Measurements from ENCODE around the gene CAPN3.

The CAPN3 gene

GRCh38 chr15:42358141-42358540 is 1.2 kb upstream of the CAPN3 start:
- DNase-seq: no peak

DNA sequence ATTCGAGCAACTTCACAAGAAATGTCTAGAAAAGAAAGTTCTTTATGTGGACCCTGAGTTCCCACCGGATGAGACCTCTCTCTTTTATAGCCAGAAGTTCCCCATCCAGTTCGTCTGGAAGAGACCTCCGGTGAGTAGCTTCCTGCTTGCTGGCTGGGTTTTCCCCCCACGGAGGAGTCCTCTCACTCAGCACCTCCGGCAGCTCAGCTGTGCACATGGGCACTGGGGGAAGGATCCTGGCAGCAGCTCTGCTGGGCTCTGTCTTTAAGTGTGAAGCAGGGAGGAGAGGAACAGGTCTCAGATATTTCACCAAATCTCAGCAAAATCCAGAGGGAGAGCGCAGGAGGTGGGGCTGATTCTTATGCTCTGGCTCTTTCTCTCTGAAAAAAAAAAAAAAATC is 684 bp downstream of the CAPN3 start:
- no peak for DNase-seq

- DNase-seq: no peak
Observed at GRCh38 chr15:42360535-42361112, 1.3 kb downstream of the CAPN3 start.

DNA sequence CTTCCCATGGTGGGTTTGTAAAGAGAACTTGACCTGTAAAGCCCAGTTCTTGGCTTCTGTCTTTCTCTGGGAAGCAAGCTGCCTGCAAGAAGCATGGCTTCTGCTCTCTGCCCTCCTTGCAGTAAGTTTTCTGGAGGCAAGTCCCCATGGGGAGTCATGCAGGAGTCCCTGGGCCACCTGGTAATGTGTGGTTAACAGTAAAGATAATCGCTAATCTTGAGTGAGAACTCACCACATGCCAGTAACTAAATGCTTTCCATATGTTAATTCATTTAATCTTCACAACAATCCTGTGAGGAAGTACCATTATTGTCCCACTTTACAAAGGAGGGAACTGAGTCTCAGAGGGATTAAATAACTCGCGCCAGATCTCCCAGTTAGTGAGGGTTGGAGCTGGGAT is 4.2 kb downstream of the CAPN3 start:
- DNase-seq: no peak

DNA sequence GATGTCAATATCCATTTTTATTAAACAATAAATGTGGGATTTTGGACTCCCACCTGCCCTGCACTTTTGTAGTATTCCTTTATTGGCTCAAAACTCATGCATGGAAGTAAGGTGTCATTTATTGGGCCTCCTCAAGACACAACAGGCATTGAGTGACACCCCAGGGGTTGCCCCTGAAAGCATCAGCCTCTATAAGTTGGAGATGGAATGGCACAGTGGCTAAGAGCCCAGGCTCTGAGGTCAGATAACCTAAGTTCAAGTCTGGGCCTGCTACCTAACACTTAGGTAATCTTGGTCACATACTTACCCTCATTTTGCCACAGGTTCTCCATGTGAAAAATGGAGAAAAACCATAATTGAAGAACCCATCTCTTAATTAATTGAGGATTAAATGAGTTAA is 4.6 kb downstream of the CAPN3 start:
- DNase-seq: no peak

- no peak for DNase-seq
Observed at GRCh38 chr15:42364529-42364928, 5.2 kb downstream of the CAPN3 start.

DNA sequence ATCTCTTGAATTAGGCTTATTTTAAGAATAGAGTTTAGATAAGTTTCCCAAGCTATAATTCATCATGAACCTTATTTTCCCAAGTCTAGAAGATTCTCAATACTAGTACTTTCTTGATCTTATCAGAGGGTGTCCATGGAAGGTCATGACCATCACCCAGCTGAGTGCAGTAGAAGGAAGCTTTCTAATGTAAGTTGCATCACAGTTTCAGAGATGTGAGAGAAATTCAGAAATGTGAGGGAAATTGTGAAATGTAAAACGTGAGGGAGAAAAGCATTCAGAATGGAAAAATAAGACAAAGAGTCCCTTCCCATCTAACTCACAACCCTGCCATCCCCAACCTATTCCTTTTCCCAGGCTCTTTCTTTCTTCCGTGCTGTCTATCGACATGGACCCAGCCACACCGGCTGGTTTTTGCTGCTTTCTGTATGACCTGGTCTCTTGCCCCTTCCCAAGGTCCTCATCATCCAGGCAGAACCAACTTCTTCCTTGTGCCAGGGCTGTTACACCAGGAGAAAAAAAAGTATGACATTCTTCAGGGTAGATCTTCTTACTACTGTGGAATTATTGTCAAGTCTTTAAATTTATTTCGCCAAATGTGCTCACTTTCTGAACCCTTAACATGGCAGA is 6.7 kb downstream of the CAPN3 start:
- DNase-seq: no peak

DNA sequence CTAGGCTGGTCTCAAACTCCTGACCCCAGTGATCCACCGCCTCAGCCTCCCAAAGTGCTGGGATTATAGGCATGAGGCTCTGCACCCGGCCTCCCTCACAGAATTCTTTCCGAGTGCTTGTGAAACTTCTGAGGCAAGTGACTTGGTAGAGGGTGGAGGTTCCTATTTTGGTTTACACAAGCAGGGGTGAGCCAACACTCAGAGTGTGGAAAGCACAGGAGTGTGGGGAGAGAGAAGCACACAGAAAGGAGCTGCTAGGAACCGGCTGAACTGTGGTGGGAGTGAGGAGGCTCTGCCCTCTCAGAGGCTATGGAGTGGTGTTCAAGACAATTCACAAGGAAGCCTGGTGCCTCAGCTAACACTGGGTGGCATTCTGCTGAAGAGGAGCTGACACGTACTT is 7.7 kb downstream of the CAPN3 start:
- DNase-seq: no peak

DNA sequence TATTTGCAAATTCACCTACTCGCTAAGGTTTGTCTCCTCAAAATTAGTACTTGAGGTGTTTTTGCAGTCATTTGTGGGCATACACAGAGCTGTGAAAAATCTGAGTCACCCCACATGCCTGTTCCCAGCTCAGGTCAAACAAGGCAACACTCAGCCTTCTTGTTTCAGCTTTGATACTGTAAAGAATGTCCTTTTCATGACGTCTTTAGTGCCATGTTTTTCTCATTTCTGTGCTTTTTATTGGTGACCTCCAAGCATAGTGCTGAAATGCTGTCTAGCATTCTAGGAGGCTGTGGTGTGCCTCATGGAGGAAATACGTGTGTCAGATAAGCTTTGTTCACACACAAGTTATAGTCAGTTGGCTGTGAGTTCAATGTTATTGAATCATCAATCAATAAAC is 8.8 kb downstream of the CAPN3 start:
- no peak for DNase-seq

- DNase-seq: no peak
Observed at GRCh38 chr15:42371096-42371495, 11.8 kb downstream of the CAPN3 start.

DNA sequence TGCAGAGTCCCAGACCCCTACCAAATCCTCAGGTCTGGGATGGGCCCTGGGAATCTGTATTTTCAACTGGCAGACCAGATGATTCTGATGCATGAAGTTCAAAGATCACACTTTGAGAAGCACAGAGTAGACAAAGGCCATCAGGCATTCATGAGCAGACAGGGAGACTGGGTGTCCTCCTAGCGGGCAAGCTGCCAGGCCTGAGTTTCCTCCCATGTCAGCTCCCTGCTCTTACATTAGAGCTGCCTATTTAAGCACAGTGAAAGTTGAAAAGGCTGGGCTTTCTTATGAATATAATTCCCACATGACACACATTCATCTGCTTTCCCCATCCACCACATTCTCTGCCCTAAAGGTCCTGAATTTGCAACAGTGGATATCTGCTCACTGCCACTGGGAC is 14.0 kb downstream of the CAPN3 start:
- no peak for DNase-seq

DNA sequence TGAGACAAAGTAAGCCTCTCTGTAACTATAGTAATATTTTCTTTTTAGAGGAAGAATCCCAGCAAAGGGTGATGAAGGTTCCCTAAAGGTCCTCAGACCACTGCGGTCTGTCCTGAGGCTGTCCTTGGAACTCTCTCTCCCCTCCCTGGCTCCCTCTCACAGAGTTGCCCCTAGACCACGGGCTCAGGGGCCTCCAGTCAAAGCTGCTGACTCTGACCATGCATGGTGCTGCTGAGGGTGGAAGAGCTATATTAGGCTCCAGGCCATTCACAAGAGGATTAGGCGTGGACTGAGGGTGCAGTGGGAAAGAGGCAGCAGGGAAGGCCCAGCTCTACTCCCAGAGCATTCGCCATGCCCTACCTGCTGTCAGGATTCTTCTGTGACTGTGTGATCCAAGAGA is 14.6 kb downstream of the CAPN3 start:
- no peak for DNase-seq

GRCh38 chr15:42374810-42375209 is 15.5 kb downstream of the CAPN3 start:
- no peak for DNase-seq

DNA sequence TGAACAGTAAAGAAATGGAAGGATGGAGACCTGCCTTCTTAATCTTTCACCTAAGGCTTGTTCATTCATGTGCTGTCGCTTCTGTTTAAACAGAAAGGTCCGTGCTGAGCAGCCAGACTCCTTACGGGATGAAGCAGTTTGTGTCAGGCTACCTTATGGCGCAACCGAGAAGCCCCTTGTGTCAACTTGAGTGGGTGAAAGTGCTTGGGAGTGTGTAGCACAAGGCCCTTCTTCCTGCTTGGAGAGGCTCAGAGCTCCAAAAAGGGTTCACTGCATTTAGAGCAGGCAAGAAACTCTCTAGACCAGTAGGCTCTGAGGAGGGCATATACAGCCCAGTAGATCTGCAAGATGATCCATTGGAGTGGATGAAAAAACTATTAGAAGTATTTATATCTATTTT is 16.0 kb downstream of the CAPN3 start:
- DNase-seq: no peak

- no peak for DNase-seq
Observed at GRCh38 chr15:42375941-42376340, 16.6 kb downstream of the CAPN3 start.

DNA sequence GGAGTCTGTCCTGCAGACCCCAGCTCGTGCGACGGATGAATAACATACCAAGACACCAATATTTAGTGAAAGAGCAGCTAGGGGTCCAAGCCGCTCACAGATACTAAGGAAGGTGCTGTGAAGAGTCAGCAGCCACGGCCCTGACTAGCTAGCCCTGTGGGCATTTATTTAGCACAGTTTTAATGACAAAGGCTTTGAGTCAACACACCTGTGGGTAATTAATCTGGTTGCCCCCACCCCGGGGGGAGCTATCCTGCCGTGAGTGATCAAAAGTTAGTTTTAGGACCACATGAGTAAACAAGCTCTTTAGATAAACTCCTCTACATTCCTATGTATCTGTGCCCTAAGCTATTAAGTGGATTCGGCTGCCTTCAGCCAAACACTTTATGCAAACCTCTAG is 18.7 kb downstream of the CAPN3 start:
- DNase-seq: no peak

DNA sequence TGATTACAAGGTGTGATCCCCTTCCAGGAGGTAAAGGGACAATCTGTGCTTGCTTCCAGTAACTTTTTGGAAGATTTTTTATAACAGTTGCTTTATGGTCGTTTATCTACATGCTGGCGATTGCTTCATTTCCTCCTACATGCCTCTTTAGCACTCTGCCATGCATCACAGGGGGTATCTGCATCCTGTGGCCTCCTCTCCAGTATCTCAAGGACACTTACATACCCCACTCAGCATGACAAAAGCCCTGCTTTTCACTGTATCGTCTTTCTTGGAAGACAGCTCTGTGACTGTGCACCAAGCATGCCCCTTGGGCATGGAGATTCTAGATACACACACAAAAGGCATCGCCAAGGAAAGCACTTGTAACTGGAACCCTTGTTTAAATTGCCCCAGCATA is 25.3 kb downstream of the CAPN3 start:
- DNase-seq: no peak

DNA sequence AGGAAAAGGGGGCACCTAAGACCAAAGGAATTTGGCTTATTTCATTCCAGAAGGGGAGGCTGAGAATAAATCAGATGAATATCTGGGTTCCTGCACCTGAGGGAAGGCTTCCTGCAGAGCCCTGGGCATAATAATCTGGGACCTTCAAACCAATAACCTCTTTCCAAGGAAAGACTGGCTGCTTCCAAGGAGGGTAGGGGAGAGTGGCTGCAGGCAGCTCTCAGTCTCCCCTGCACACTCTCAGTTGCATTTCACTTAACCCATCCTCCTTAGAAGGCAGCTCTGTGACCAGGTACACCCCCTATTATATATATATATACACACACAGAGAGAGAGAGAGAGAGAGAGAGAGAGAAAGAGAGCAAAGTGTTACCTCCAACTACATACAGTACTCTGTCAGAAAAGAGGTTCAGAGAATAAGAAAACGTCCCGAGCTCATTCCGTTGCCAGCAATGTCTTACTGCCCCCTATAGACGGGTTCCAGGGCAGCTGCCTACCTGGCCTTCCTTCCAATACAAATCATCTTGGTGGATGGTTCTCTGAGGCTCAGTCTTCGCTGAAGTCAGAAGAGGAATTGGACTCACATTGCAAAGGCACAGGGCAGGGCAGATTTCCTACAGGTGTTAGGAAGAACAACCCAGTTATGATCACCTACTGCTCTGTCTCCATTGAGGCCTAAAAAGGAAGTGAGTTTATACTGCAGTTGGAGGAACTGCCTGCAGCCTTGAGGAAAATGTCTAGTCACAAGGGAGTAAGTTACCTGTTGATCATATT is 26.1 kb downstream of the CAPN3 start:
- DNase-seq: no peak

GRCh38 chr15:42385980-42386700 is 26.8 kb downstream of the CAPN3 start:
- DNase-seq: no peak

- DNase-seq: no peak
Observed at GRCh38 chr15:42387603-42388002, 28.3 kb downstream of the CAPN3 start.

GRCh38 chr15:42392309-42393024 is 33.2 kb downstream of the CAPN3 start:
- DNase-seq: no peak

- no peak for DNase-seq
Observed at GRCh38 chr15:42394106-42394505, 34.8 kb downstream of the CAPN3 start.

DNA sequence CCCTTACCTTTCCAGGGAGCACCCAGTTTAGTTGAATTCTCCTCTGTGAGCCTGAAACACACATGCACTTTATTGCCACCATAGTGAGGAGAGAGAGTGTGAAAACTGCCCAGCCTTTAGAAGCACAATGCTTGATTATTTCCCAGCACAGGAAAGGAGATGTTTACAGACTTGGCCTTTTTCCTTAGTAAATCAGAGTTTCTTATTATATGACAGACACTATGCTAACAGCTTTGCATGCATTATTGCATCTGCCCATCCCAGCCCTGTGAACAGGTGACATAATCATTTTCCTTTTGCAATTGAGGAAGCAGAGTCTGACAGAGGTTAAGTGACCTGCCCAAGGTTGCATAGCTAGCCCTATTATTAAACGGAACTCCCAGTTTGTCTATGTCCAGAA is 36.5 kb downstream of the CAPN3 start:
- DNase-seq: no peak

Measured in GOT3 (cell line).